IPS-18c (cell line): Measurements from ENCODE around the gene MAP4.

ENCODE experiments used
- H3K4me3 ChIP-seq: 2 replicates; pipeline ENCODE4 v1.7.0; 2013; ENCODE audit warnings: low read depth, mild to moderate bottlenecking, low read length, moderate library complexity; ENCODE audit not compliant: insufficient read depth
- H3K9me3 ChIP-seq: one replicate; pipeline ENCODE4 v1.6.1; 2013; ENCODE audit warnings: mild to moderate bottlenecking, low read length, moderate library complexity; ENCODE audit not compliant: control insufficient read depth, insufficient read depth

The MAP4 gene

GRCh38 chr3:47984075-47984728 lies 32.0 kb downstream of the MAP4 start:
- no peak overlapping the region for H3K4me3 ChIP-seq
- no peaks in the 10 kb centered on the region for H3K9me3 ChIP-seq

- Histone ChIP-seq H3K9me3 (no peaks in the 10 kb centered on the region), H3K4me3 (no peak overlapping the region)
These were observed 35.4 kb downstream of the MAP4 start for GRCh38 chr3:47980795-47981194.

- H3K4me3 ChIP-seq = no peak overlapping the region
These were observed 37.1 kb downstream of the MAP4 start for GRCh38 chr3:47979070-47979469.

GRCh38 chr3:47978386-47978785 lies 37.8 kb downstream of the MAP4 start:
- Histone ChIP-seq H3K9me3 (no peaks in the 10 kb centered on the region), H3K4me3 (no peak overlapping the region)

More at GRCh38 chr3:47979070-47979469, 37.1 kb downstream of the MAP4 start:
- H3K9me3 ChIP-seq = no peaks in the 10 kb centered on the region

GRCh38 chr3:47976135-47976732 lies 40.0 kb downstream of the MAP4 start:
- Histone ChIP-seq H3K9me3 (no peaks in the 10 kb centered on the region), H3K4me3 (no peak overlapping the region)

- H3K4me3 ChIP-seq = no peak overlapping the region
- no peaks in the 10 kb centered on the region for H3K9me3 ChIP-seq
These were observed 41.2 kb downstream of the MAP4 start for GRCh38 chr3:47974974-47975470.

GRCh38 chr3:47971081-47971480 lies 45.1 kb downstream of the MAP4 start:
- no peak overlapping the region for H3K4me3 ChIP-seq

GRCh38 chr3:47964740-47965139 lies 51.5 kb downstream of the MAP4 start:
- H3K9me3 ChIP-seq = no peaks in the 10 kb centered on the region
- no peak overlapping the region for H3K4me3 ChIP-seq

More at GRCh38 chr3:47971081-47971480, 45.1 kb downstream of the MAP4 start:
- H3K9me3 ChIP-seq = no peaks in the 10 kb centered on the region

GRCh38 chr3:47961815-47962606 lies 54.2 kb downstream of the MAP4 start:
- Histone ChIP-seq H3K4me3 (no peak overlapping the region), H3K9me3 (no peaks in the 10 kb centered on the region)

GRCh38 chr3:47961036-47961435 lies 55.2 kb downstream of the MAP4 start:
- H3K9me3 ChIP-seq = no peaks in the 10 kb centered on the region
- no peak overlapping the region for H3K4me3 ChIP-seq

- H3K4me3 ChIP-seq = no peak overlapping the region
- no peaks in the 10 kb centered on the region for H3K9me3 ChIP-seq
These were observed 59.7 kb downstream of the MAP4 start for GRCh38 chr3:47956521-47956920.

GRCh38 chr3:47954567-47954966 lies 61.6 kb downstream of the MAP4 start:
- H3K4me3 ChIP-seq = no peak overlapping the region
- no peaks in the 10 kb centered on the region for H3K9me3 ChIP-seq

- Histone ChIP-seq H3K9me3 (no peaks in the 10 kb centered on the region), H3K4me3 (no peak overlapping the region)
These were observed 65.6 kb downstream of the MAP4 start for GRCh38 chr3:47950453-47951169.

- H3K9me3 ChIP-seq = no peaks in the 10 kb centered on the region
- no peak overlapping the region for H3K4me3 ChIP-seq
These were observed 66.2 kb downstream of the MAP4 start for GRCh38 chr3:47949979-47950378.

- no peak overlapping the region for H3K4me3 ChIP-seq
- H3K9me3 ChIP-seq = no peaks in the 10 kb centered on the region
These were observed 76.0 kb downstream of the MAP4 start for GRCh38 chr3:47940232-47940631.

- Histone ChIP-seq H3K4me3 (no peak overlapping the region), H3K9me3 (no peaks in the 10 kb centered on the region)
These were observed 83.8 kb downstream of the MAP4 start for GRCh38 chr3:47932421-47932820.

- H3K4me3 ChIP-seq = no peak overlapping the region
These were observed 85.2 kb downstream of the MAP4 start for GRCh38 chr3:47930979-47931378.

More at GRCh38 chr3:47930979-47931378, 85.2 kb downstream of the MAP4 start:
- no peaks in the 10 kb centered on the region for H3K9me3 ChIP-seq
